ENCODE results near the gene PRDM13.
"Not testable (repeated sequence)": the region's sequence is repeated elsewhere in the genome, so short reads cannot be mapped to it uniquely, and the experiment has no call there.

Gene PRDM13

DNA sequence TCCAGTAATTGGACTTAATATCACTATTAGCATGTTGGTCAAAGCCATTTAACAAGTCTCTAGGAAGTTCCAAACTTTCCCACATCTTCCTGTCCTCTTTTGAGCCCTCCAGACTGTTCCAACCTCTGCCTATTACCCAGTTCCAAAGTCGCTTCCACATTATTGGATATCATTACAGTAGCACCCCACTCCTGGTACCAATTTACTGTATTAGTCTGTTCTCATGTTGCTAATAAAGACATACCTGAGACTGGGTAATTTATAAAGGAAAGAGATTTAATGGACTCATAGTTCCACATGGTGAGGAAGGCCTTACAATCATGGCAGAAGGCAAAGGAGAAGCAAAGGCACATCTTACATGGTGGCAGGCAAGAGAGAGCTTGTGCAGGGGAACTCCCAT is 31.7 kb downstream of the PRDM13 start:
- not testable (repeated sequence) for FAIRE-seq

DNA sequence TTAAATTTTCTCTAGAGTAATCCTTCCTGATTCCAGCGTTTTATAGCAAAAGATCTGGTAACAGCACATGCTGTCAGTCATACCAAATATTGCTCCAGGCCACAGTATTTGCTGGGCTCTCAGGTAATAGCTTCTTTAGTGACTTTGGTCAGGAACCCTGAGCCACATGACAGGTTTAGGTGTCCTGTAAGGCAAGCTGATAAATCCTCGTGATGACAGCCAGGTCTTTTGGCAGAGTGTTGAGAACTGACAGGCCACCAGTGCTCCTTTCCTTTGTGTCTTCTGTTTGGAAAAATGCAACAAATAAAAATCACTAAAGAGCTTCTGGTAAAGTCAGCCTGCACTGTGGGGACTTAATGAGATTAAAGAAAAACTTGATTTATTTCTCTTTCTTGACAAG is 34.6 kb downstream of the PRDM13 start:
- FAIRE-seq: no peak

GRCh38 chr6:99645986-99646385 is 39.4 kb downstream of the PRDM13 start:
- FAIRE-seq: no peak

DNA sequence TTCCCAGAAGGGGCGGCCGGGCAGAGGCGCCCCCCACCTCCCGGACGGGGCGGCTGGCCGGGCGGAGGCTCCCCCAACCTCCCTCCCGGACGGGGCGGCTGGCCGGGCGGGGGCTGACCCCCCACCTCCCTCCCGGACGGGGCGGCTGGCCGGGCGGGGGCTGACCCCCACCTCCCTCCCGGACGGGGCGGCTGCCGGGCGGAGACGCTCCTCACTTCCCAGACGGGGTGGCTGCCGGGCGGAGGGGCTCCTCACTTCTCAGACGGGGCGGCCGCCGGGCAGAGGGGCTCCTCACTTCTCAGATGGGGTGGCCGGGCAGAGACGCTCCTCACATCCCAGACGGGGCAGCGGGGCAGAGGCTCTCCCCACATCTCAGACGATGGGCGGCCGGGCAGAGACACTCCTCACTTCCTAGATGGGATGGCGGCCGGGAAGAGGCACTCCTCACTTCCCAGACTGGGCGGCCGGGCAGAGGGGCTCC is 43.5 kb downstream of the PRDM13 start:
- not testable (repeated sequence) for FAIRE-seq

- FAIRE-seq: no peak
These were observed 53.6 kb downstream of the PRDM13 start for GRCh38 chr6:99660206-99660605.

DNA sequence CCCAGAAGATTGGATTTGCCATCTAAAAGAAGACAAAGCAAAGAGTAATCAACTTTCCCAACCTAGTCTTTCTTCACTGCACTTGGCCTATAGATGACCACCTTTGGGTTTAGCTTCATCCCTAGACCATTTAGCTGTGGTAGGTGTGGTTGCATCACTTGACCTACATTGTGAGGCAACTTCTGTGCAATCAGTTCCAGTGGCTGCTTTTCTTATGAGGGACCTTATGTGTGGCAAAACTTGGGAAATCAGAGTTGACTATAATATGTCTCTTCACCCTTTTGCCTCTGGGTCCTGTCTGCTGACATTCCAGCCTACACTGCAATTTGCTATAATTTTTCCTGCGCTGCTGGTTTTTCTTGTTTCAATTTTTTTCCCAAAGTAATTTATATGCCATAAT is 55.2 kb downstream of the PRDM13 start:
- FAIRE-seq: no peak

DNA sequence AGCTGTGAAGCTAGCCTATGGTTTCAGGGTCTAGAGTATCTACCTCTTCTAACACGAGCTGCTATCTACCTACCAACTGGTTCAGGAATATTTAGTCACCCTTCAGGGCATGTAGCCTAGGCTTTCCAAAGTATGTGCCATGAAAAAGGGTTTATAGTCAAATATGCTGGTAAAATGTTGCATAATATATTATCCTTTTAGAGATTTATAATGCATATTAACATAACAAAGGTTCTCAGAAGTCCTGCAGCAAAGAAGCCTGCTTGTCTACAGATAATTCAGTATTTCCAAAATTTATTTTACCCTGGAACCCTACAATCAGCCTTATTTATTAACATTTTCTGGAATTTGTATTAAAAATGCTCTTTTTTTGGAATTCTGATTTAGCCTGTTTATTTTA is 56.0 kb downstream of the PRDM13 start:
- FAIRE-seq: no peak

Measured in colon (tissue), 2 donors.